GM20000 (cell line): ENCODE data around the gene DRC3.

Experiments
- DNase-seq: peaks from one replicate; pipeline ENCODE4 v3.0.0; 2012; ENCODE audit warnings: low spot score
- CTCF ChIP-seq: IDR thresholded peaks from 2 replicates; pipeline ENCODE4 v1.5.1; 2012; ENCODE audit warnings: mild to moderate bottlenecking, control low read depth; ENCODE audit errors: extremely low read depth, missing control alignments

DRC3 gene

DNA sequence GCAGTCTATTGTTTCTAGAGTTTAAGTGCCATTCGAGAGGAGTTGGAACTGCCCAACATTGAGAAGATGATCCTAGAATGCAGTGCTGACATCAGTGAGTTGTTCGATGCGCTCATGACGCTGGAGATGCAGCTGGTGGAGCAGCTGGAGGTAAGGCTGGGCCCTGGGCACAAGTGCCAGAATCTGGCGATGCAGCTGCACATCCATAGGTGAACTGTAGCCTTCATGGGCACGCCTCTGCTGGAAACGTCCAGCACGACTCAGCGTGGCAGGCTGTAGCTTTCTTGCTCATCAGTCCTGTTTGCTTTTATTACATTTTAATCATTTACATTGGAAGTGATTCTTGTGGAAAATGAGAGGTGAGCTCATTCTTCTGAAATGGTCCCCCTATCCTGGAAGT is 31.7 kb downstream of the DRC3 start:
- TF ChIP-seq CTCF: no peak
- no peak for DNase-seq

- no peak for TF ChIP-seq CTCF
- no peak for DNase-seq
Observed at GRCh38 chr17:18004884-18005305, 32.2 kb downstream of the DRC3 start.

GRCh38 chr17:18005496-18005895 is 32.8 kb downstream of the DRC3 start:
- DNase-seq: no peak
- TF ChIP-seq CTCF: no peak

GRCh38 chr17:18006495-18007239 is 34.0 kb downstream of the DRC3 start:
- TF ChIP-seq CTCF: no peak
- no peak for DNase-seq

DNA sequence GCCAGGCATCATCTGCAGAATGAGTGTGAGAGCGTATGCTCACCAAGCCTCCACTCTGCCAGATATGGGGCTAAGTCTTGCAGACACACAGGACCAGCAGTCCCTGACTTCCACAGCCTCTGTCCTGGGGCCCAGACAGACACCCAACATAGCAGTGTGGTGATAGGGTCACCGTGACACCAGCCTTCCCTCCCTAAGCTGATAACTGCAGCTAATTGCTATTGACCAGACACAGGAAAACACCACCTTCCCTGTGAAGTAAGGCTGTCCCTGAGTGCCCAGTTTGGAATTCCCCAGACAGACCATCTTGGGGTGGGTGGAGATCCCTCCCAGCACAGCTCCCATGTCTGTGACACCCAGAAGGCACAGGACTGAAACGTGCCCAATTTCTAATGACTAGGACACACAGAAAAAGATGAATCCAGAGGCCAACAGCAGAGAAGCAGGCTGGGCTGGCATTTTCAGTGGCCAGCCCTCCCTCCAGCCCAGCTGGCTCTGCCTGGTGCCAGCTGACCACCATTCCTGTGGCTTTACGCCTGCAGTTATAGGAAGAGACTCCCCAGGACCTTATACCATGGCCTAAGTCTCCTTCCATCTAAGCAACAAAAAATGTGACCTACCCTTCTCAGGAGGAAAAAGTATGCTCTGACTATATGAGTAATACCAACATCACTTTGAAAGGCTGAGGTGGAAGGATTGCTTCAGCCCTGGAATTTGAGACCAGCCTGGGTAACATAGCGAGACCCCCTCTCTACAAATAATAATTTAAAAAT is 36.0 kb downstream of the DRC3 start:
- DNase-seq: no peak
- no peak for TF ChIP-seq CTCF

DNA sequence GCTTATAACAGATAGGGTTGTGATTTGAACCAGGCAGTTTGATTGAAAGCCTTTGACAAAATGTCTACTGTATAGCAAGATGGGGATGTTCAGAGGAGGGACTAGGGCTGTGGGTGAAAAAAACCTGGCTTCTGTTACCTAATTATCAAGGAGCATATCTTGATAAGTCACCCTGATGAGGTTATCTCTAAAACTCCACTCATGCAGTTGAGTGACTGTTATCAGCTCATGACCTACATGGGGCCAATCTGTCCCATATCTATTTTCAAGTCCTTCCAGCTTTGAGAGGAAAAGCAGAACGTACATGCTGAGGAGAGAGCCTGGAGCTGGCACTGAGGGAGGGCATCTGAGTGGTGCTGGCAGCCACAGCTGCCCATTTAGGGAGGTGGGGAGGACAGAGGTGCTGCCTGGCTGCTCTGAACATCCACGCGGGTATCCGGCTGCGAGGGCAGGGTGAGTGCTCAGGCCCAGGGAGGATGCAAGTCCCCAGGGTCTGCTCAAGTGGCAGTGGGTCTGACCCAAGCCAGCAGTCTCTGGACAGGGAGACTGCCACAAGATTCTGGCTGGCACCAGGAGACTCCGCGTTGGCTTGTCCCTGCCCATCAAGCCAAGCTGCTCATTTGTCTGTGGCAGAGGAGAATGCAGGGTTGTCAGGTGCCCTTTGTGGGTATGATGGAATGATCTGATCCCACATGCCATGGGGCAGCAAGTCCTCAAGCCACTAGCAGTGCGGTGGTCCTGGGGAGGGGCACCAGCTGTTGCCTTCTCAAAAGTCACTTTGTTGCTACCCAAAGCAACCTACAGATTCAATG is 37.2 kb downstream of the DRC3 start:
- DNase-seq: no peak
- no peak for TF ChIP-seq CTCF
